B cell (primary cell): Measurements from ENCODE around the gene SAC3D1. TPM values are rescaled to one million over a fixed set of nuclear protein-coding genes. Genes with fewer than 3 reads are reported as not detected.

Experiments used
- ATAC-seq: fragments of 200-7000 bp; cut with Tn5 transposase; one replicate; pipeline ENCODE4 v1.10.0; 2021; ENCODE audit warnings: low read depth, mild to moderate bottlenecking, moderate number of reproducible peaks, moderate library complexity
- CTCF ChIA-PET: fragments of 350-600 bp; sonication (Branson Sonifier 250); formaldehyde crosslinking; loops from one replicate; lab custom pipeline; 2021; ENCODE audit warnings: antibody characterized with exemption, inconsistent platforms; lab: Charles Lee
- POLR2A ChIA-PET: fragments of 350-600 bp; sonication (Branson Sonifier 250); formaldehyde crosslinking; loops from one replicate; lab custom pipeline; 2021; ENCODE audit warnings: antibody characterized with exemption; lab: Charles Lee
- DNase-seq: peaks from one replicate; pipeline ENCODE4 v3.0.0; 2013
- H2AFZ ChIP-seq: 2 replicates; pipeline ENCODE4 v1.6.1; 2012; ENCODE audit warnings: mild to moderate bottlenecking, low read depth, low read length; ENCODE audit not compliant: insufficient read depth, poor library complexity, severe bottlenecking
- H3K27ac ChIP-seq, 2 donors: 1 replicate in 1 of 2; 2 replicates in 1 of 2; pipeline ENCODE4 v1.5.1; 2012 to 2013; ENCODE audit warnings: low read length in 2 of 2, mild to moderate bottlenecking in 2 of 2, moderate library complexity in 1 of 2
- H3K27me3 ChIP-seq, 4 experiments: fragments of 200-600 bp in 1 of 4; sonication (generic) in 1 of 4; replicated peaks in 1 of 4; 1 replicate in 2 of 4; 2 replicates in 2 of 4; pipeline versions ENCODE4 v1.6.1 to v1.7.0; 2013 to 2016; ENCODE audit warnings: low read length in 3 of 4, mild to moderate bottlenecking in 2 of 4, mixed read lengths in 1 of 4, moderate library complexity in 1 of 4; ENCODE audit not compliant: insufficient read depth in 4 of 4, control insufficient read depth in 3 of 4; ENCODE audit errors: control extremely low read depth in 1 of 4
- H3K36me3 ChIP-seq, 2 experiments: replicated peaks in 1 of 2; 1 replicate in 1 of 2; 2 replicates in 1 of 2; pipeline versions ENCODE4 v1.6.1 to v1.7.1; 2013; ENCODE audit warnings: low read length in 1 of 2; ENCODE audit not compliant: insufficient read depth in 2 of 2, control insufficient read depth in 1 of 2; ENCODE audit errors: control extremely low read depth in 1 of 2, extremely low read depth in 1 of 2
- H3K4me1 ChIP-seq, 2 donors: fragments of 200-600 bp in 1 of 2; sonication (generic) in 1 of 2; 1 replicate in 1 of 2; 2 replicates in 1 of 2; pipeline versions ENCODE4 v1.5.1 to v1.6.1; 2013 to 2017; ENCODE audit warnings: low read length in 2 of 2; ENCODE audit not compliant: control insufficient read depth in 2 of 2, insufficient read depth in 2 of 2
- H3K4me2 ChIP-seq: replicated peaks from 2 replicates; pipeline ENCODE3; 2012; ENCODE audit warnings: mild to moderate bottlenecking, low read depth, low read length; ENCODE audit not compliant: poor library complexity, severe bottlenecking
- H3K4me3 ChIP-seq, 5 experiments: fragments of 200-600 bp in 1 of 5; sonication (generic) in 1 of 5; 1 replicate in 3 of 5; 2 replicates in 2 of 5; pipeline versions ENCODE4 v1.5.1 to v1.7.0; 2011 to 2016; ENCODE audit warnings: low read length in 4 of 5, mild to moderate bottlenecking in 4 of 5, low read depth in 2 of 5, control low read depth in 1 of 5, moderate library complexity in 1 of 5; ENCODE audit not compliant: insufficient read depth in 1 of 5; ENCODE audit errors: control extremely low read depth in 1 of 5, extremely low read depth in 1 of 5
- H3K79me2 ChIP-seq: fragments of 200-600 bp; sonication (generic); one replicate; pipeline ENCODE4 v1.6.0; 2016; ENCODE audit warnings: low read length; ENCODE audit not compliant: control insufficient read depth, insufficient read depth
- H3K9ac ChIP-seq: fragments of 200-600 bp; sonication (generic); 2 replicates; pipeline ENCODE4 v1.6.1; 2017; ENCODE audit warnings: mild to moderate bottlenecking, low read length, moderate library complexity
- H3K9me3 ChIP-seq, 3 donors: one replicate each; pipeline versions ENCODE4 v1.6.1 to v1.7.1; 2013; ENCODE audit warnings: low read length in 2 of 3; ENCODE audit not compliant: control insufficient read depth in 2 of 3, insufficient read depth in 1 of 3; ENCODE audit errors: control extremely low read depth in 1 of 3
- H4K20me1 ChIP-seq: 2 replicates; pipeline ENCODE4 v1.6.0; 2012; ENCODE audit warnings: mild to moderate bottlenecking, low read length; ENCODE audit not compliant: insufficient read depth, control insufficient read depth, poor library complexity, severe bottlenecking
- H3K27ac Mint-ChIP-seq: one replicate; pipeline ENCODE4 v1.8.0; 2021; ENCODE audit warnings: mixed read lengths
- H3K27me3 Mint-ChIP-seq: one replicate; pipeline ENCODE4 v1.8.0; 2021; ENCODE audit warnings: mixed read lengths
- H3K4me1 Mint-ChIP-seq: one replicate; pipeline ENCODE4 v1.8.0; 2021; ENCODE audit warnings: mixed read lengths
- H3K4me3 Mint-ChIP-seq: one replicate; pipeline ENCODE4 v1.8.0; 2021; ENCODE audit warnings: mixed read lengths
- H3K9me3 Mint-ChIP-seq: one replicate; pipeline ENCODE4 v1.8.0; 2022; ENCODE audit warnings: mixed read lengths; ENCODE audit not compliant: insufficient read depth
- EZH2 ChIP-seq: IDR thresholded peaks from 2 replicates; pipeline ENCODE4 v1.6.1; 2012; ENCODE audit warnings: borderline replicate concordance, low read depth, mild to moderate bottlenecking, moderate library complexity, low read length; ENCODE audit not compliant: insufficient read depth, poor library complexity, severe bottlenecking
- WGBS: methylation state at CpG from one replicate; pipeline ENCODE4 v1.1.5; 2013; ENCODE audit warnings: missing lambda C conversion rate; ENCODE audit not compliant: insufficient coverage; 5-methylcytosine and 5-hydroxymethylcytosine counted together
- intact Hi-C: fragments of 100-400 bp; cut with micrococcal nuclease; formaldehyde crosslinking; loops from one replicate; pipeline ENCODE4 v1.10.0; 2022
- polyA plus RNA-seq: library from polyadenylated mRNA; depleted of rRNA; stranded (reverse); fragments of >200 nt; gene quantifications from 2 replicates; pipeline ENCODE4 v1.2.3, GENCODE V29; 2012
- total RNA-seq, 2 donors: library from RNA; stranded (reverse); fragments of 120-200 nt in 1 of 2; gene quantifications; 1 replicate in 1 of 2; 2 replicates in 1 of 2; pipeline versions ENCODE4 v1.2.3 to v1.2.4, GENCODE V29; 2013 to 2022
- TF ChIP-seq, protein P1 (sequence below): fragments of 200-600 bp; IDR thresholded peaks from one replicate; pipeline ENCODE4 v1.8.0; 2022; ENCODE audit warnings: antibody characterized with exemption, mild to moderate bottlenecking

The SAC3D1 gene
- total and polyA plus RNA-seq, 2 donors (not counting 1 experiment from before 2014, with no cell fraction given): 5.9 to 6.0 TPM

DNA sequence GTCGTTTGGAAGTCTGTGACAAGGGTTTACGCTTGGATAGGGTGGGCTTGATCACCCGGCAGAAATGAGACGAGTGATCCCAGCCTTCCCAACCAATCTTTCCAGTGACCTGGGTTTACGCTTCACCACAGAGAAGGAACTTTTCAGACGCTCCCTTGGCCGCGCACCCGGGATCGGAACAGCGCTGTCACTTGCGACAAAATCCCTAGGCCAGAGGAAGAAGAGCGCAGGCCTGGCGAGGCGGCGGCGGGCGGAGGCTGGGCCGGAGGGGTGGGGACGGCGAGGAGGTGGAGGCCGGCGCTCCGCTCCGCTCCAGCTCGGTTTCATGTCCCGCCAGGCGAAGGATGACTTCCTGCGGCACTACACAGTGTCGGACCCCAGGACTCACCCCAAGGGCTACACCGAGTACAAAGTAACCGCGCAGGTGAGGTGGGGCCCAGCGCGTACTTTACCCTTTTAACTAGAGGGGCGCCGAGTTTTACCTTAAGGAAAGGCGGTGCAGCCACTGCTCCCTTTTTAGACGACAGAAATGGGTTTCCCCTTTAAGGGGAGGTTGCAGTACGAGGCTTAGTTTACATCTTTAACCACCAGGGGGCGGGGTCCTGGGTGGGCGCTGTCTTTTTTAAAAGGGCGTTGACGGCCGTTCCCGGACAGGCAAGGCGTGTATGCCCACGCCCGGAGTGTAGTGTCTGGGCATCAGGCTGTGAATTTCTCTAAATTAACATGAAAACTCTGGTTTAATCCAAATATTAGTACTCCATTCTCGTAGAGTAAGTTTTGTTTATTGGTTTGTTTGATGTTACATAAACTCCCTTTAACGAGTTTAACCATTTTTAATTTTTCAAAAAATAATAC lies 13.6 kb upstream of the SAC3D1 start, which contains the start of gene SNX15:
Gene SNX15 (plus strand): TSS at position 227 of the 855 bp plus-strand sequence. CDS start 99 bp downstream, at position 326.
- H3K4me1 Mint-ChIP-seq: peaks cover 17% of the 10 kb centered on the region
- H3K27ac Mint-ChIP-seq: peak within 1 kb of the TSS; percentile 93
- Histone ChIP-seq H4K20me1 (peaks cover 5% of the 10 kb centered on the region), H3K4me2 (peak within 1 kb of the TSS; percentile 77), H3K36me3 (peaks cover 1 to 7% of the 10 kb centered on the region in 2 experiments), H3K27ac (peak within 1 kb of the TSS; percentile 55 to 73), H3K27me3 (no peaks in the 10 kb centered on the region), H3K4me3 (peak within 1 kb of the TSS; percentile 43 to 63 (median 53)), H3K4me1 (peaks cover 11 to 19% of the 10 kb centered on the region in 2 donors), H3K9ac (peak within 1 kb of the TSS; percentile 59), H3K9me3 (no peaks in the 10 kb centered on the region), H2AFZ (peak within 1 kb of the TSS; percentile 79), H3K79me2 (peaks cover 19% of the 10 kb centered on the region)
- CTCF ChIA-PET: interaction anchor here (0.9 to 4.7 kb wide), 8 partner anchors 13 to 198 kb away, joined by 3 to 36 read pairs (median 4); partner anchors contain the start of genes ARL2 and SAC3D1
- no peak for TF ChIP-seq EZH2
- TF ChIP-seq, protein P1, sequence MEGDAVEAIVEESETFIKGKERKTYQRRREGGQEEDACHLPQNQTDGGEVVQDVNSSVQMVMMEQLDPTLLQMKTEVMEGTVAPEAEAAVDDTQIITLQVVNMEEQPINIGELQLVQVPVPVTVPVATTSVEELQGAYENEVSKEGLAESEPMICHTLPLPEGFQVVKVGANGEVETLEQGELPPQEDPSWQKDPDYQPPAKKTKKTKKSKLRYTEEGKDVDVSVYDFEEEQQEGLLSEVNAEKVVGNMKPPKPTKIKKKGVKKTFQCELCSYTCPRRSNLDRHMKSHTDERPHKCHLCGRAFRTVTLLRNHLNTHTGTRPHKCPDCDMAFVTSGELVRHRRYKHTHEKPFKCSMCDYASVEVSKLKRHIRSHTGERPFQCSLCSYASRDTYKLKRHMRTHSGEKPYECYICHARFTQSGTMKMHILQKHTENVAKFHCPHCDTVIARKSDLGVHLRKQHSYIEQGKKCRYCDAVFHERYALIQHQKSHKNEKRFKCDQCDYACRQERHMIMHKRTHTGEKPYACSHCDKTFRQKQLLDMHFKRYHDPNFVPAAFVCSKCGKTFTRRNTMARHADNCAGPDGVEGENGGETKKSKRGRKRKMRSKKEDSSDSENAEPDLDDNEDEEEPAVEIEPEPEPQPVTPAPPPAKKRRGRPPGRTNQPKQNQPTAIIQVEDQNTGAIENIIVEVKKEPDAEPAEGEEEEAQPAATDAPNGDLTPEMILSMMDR: peak; percentile 90
- H3K9me3 Mint-ChIP-seq: no peaks in the 10 kb centered on the region
- POLR2A ChIA-PET: interaction anchor here (0.8 to 1.5 kb wide), 4 partner anchors 10 to 103 kb away, joined by 3 to 6 read pairs (median 3); partner anchors contain the start of genes PPP2R5B and SAC3D1
- 1% methylated on average over 37 of the region's 51 CpGs for WGBS
- intact Hi-C loops: loop anchor here (1.0 kb wide), 6 partner anchors 13 to 110 kb away; partner anchors contain the start of genes ARL2, ATG2A, CDCA5 and PPP2R5B
- ATAC-seq (peak; percentile 88), DNase-seq (peak; percentile 96)
- H3K4me3 Mint-ChIP-seq: peak within 1 kb of the TSS; percentile 93
- no peaks in the 10 kb centered on the region for H3K27me3 Mint-ChIP-seq
